ENCODE data around the gene METAP1D. TPM values are rescaled to one million over a fixed set of nuclear protein-coding genes. Genes with fewer than 3 reads are reported as not detected.

The METAP1D gene
- total RNA-seq, 1 experiment from 2014 or later: 12.7 TPM

DNA sequence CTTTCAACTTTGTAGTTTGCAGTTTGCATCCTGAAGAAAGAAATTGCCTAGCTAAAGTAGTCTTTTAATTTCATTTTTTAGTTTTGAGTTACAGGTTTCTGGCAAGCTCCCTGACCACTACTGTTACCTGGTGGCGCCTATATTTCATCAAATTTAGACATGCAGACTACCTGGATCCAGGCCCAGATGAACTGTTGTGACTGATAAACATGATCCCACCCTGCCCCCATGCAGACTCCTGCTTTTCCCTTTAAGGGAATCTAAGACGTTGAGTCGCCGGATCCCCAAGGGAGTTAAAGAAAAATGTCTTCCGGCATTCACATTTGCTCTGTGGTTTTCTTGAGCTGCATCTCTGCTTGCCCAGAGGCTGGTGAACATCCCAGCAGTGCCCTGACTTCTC is 22.2 kb downstream of the METAP1D start:
- H3K4me3 ChIP-seq (ENCODE audit: low read depth, low read length, poor library complexity, severe bottlenecking): peak overlapping the region; percentile 11
- intact Hi-C loops (cut with micrococcal nuclease; ENCODE audit: unreplicated experiment): no loop called here
- no peaks in the 10 kb centered on the region for H3K36me3 ChIP-seq (ENCODE audit: insufficient read depth, low read length, poor library complexity, severe bottlenecking)
- peak overlapping the region; percentile 66 for H3K27ac ChIP-seq (ENCODE audit: low read depth, low read length, poor library complexity, severe bottlenecking)
- peaks cover 25% of the 10 kb centered on the region for H3K4me1 ChIP-seq (ENCODE audit: insufficient read depth, low read length, poor library complexity, severe bottlenecking)
- no peaks in the 10 kb centered on the region for H3K9me3 ChIP-seq (ENCODE audit: low read depth, low read length, poor library complexity, severe bottlenecking)
- DNase-seq (ENCODE audit: low spot score): peak; percentile 88
- POLR2A ChIA-PET (ENCODE audit: low non-redundant PET): interaction anchor here (0.6 kb wide), 1 partner anchor 74 kb away, joined by 3 read pairs; no protein-coding TSS in a partner anchor
- TF ChIP-seq EZH2 (IDR thresholded peaks at IDR 0.05; ENCODE audit: borderline replicate concordance, low read depth, low read length, poor library complexity, severe bottlenecking): no peak
- TF ChIP-seq, protein P1, sequence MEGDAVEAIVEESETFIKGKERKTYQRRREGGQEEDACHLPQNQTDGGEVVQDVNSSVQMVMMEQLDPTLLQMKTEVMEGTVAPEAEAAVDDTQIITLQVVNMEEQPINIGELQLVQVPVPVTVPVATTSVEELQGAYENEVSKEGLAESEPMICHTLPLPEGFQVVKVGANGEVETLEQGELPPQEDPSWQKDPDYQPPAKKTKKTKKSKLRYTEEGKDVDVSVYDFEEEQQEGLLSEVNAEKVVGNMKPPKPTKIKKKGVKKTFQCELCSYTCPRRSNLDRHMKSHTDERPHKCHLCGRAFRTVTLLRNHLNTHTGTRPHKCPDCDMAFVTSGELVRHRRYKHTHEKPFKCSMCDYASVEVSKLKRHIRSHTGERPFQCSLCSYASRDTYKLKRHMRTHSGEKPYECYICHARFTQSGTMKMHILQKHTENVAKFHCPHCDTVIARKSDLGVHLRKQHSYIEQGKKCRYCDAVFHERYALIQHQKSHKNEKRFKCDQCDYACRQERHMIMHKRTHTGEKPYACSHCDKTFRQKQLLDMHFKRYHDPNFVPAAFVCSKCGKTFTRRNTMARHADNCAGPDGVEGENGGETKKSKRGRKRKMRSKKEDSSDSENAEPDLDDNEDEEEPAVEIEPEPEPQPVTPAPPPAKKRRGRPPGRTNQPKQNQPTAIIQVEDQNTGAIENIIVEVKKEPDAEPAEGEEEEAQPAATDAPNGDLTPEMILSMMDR (conservative IDR thresholded peaks at IDR 0.05; ENCODE audit: low read depth, low read length): no peak
- BruUV-seq (replicated peaks): no TSS peak
- no peaks in the 10 kb centered on the region for H3K27me3 ChIP-seq (replicated peaks; ENCODE audit: insufficient read depth, low read depth, low read length, poor library complexity)
- CTCF ChIA-PET: interaction anchor here (0.7 kb wide), 1 partner anchor 106 kb away, joined by 3 read pairs; no protein-coding TSS in a partner anchor

DNA sequence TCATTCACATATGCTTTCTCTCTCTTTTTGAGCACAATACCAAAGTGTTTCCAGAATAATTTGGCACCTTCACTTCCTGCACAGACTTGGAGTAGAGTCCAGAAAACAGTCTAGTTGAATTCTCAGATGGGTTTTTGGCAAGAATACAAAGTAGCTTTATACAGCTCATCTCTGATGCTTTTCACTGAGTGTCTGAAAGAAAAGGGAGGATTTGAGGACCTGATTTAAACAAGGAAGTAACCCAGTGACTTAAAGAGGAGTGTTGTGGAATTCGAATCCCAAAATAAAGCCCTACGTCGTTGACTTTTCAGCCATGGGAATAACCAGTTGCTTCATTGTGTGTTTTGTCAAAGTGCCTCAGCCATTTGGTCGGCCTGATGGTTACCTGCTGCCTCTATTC is 31.8 kb downstream of the METAP1D start:
- intact Hi-C loops (cut with micrococcal nuclease; ENCODE audit: unreplicated experiment): no loop called here
- CTCF ChIA-PET: no interaction called here
- no peak overlapping the region for H3K27ac ChIP-seq (ENCODE audit: low read depth, low read length, poor library complexity, severe bottlenecking)
- no peak for TF ChIP-seq EZH2 (IDR thresholded peaks at IDR 0.05; ENCODE audit: borderline replicate concordance, low read depth, low read length, poor library complexity, severe bottlenecking)
- TF ChIP-seq, protein P1 (conservative IDR thresholded peaks at IDR 0.05; ENCODE audit: low read depth, low read length): no peak
- H3K4me1 ChIP-seq (ENCODE audit: insufficient read depth, low read length, poor library complexity, severe bottlenecking): peaks cover 9% of the 10 kb centered on the region
- H3K4me3 ChIP-seq (ENCODE audit: low read depth, low read length, poor library complexity, severe bottlenecking): no peak overlapping the region
- H3K27me3 ChIP-seq (replicated peaks; ENCODE audit: insufficient read depth, low read depth, low read length, poor library complexity): no peaks in the 10 kb centered on the region
- no peaks in the 10 kb centered on the region for H3K36me3 ChIP-seq (ENCODE audit: insufficient read depth, low read length, poor library complexity, severe bottlenecking)
- H3K9me3 ChIP-seq (ENCODE audit: low read depth, low read length, poor library complexity, severe bottlenecking): no peaks in the 10 kb centered on the region
- POLR2A ChIA-PET (ENCODE audit: low non-redundant PET): no interaction called here
- BruUV-seq (replicated peaks): no TSS peak
- DNase-seq (ENCODE audit: low spot score): no peak

- intact Hi-C loops (cut with micrococcal nuclease; ENCODE audit: unreplicated experiment): loop anchor here (5.0 kb wide), 1 partner anchor 54 kb away; no protein-coding TSS in a partner anchor
- peaks cover 39% of the 10 kb centered on the region for H3K4me1 ChIP-seq (ENCODE audit: insufficient read depth, low read length, poor library complexity, severe bottlenecking)
- BruUV-seq (replicated peaks): no TSS peak
- peak overlapping the region; percentile 5 for H3K4me3 ChIP-seq (ENCODE audit: low read depth, low read length, poor library complexity, severe bottlenecking)
- H3K27ac ChIP-seq (ENCODE audit: low read depth, low read length, poor library complexity, severe bottlenecking): peak overlapping the region; percentile 52
- no peak for DNase-seq (ENCODE audit: low spot score)
- ChIA-PET CTCF (interaction anchor here (0.9 kb wide), 1 partner anchor 58 kb away, joined by 5 read pairs; no protein-coding TSS in a partner anchor), POLR2A (ENCODE audit: low non-redundant PET) (interaction anchor here (0.5 to 1.0 kb wide), 2 partner anchors 53 to 59 kb away, joined by 4 to 6 read pairs; no protein-coding TSS in a partner anchor)
- H3K36me3 ChIP-seq (ENCODE audit: insufficient read depth, low read length, poor library complexity, severe bottlenecking): no peaks in the 10 kb centered on the region
- no peaks in the 10 kb centered on the region for H3K9me3 ChIP-seq (ENCODE audit: low read depth, low read length, poor library complexity, severe bottlenecking)
- TF ChIP-seq, protein P1 (conservative IDR thresholded peaks at IDR 0.05; ENCODE audit: low read depth, low read length): no peak
- TF ChIP-seq EZH2 (IDR thresholded peaks at IDR 0.05; ENCODE audit: borderline replicate concordance, low read depth, low read length, poor library complexity, severe bottlenecking): no peak
- no peaks in the 10 kb centered on the region for H3K27me3 ChIP-seq (replicated peaks; ENCODE audit: insufficient read depth, low read depth, low read length, poor library complexity)
Measured at GRCh38 chr2:172038121-172038520, 38.4 kb downstream of the METAP1D start.
